Heart right ventricle (tissue), 16 donors: ENCODE results near the gene CHAF1B. TPM values are rescaled to one million over a fixed set of nuclear protein-coding genes. Genes with fewer than 3 reads are reported as not detected.
A peak's percentile ranks its signal among the peaks of the same experiment; 100 is the strongest.

Source experiments
- ATAC-seq, 8 donors: fragments of 200-7000 bp; cut with Tn5 transposase; one replicate each; pipeline ENCODE4 v1.9.1; 2020; ENCODE audit warnings: mild to moderate bottlenecking in 8 of 8, moderate library complexity in 8 of 8, moderate number of reproducible peaks in 1 of 8
- DNase-seq, 2 donors: peaks; one replicate each; pipeline ENCODE4 v3.0.0-alpha.2; 2020
- H3K27ac ChIP-seq, 10 donors: fragments of 200-600 bp; sonication (generic) in 2 of 10; one replicate each; pipeline versions ENCODE4 v1.5.0 to v1.8.0; 2020 to 2022; ENCODE audit warnings: mild to moderate bottlenecking in 3 of 10
- H3K27me3 ChIP-seq, 7 donors: fragments of 200-600 bp; one replicate each; pipeline ENCODE4 v1.8.0; 2021 to 2022; ENCODE audit warnings: mild to moderate bottlenecking in 2 of 7
- H3K36me3 ChIP-seq, 9 donors: fragments of 200-600 bp; sonication (generic) in 1 of 9; one replicate each; pipeline versions ENCODE4 v1.5.0 to v1.8.0; 2020 to 2022; ENCODE audit warnings: mild to moderate bottlenecking in 2 of 9
- H3K4me1 ChIP-seq, 9 donors: fragments of 200-600 bp; sonication (generic) in 1 of 9; one replicate each; pipeline versions ENCODE4 v1.5.0 to v1.8.0; 2020 to 2022; ENCODE audit warnings: mild to moderate bottlenecking in 4 of 9
- H3K4me3 ChIP-seq, 10 donors: fragments of 200-600 bp; sonication (generic) in 2 of 10; one replicate each; pipeline versions ENCODE4 v1.5.0 to v1.8.0; 2020 to 2022; ENCODE audit warnings: mild to moderate bottlenecking in 7 of 10, moderate library complexity in 2 of 10
- H3K9me3 ChIP-seq, 11 donors: fragments of 200-600 bp in 10 of 11; sonication (generic) in 2 of 11; one replicate each; pipeline versions ENCODE4 v1.5.0 to v1.8.0; 2013 to 2022; ENCODE audit warnings: mild to moderate bottlenecking in 2 of 11, control low read depth in 1 of 11, moderate library complexity in 1 of 11
- WGBS, 2 donors: extraction: QIAGEN DNeasy Blood & Tissue Kit; methylation state at CpG; one replicate each; pipeline ENCODE4 v1.1.7; 2013; ENCODE audit warnings: inconsistent platforms in 1 of 2; 5-methylcytosine and 5-hydroxymethylcytosine counted together
- intact Hi-C, 10 donors: fragments of 100-400 bp; cut with DNase I; formaldehyde crosslinking; loops; one replicate each; pipeline versions ENCODE4 v1.11.1 to v1.14.2; 2022
- polyA plus RNA-seq, 2 donors: library from polyadenylated mRNA; stranded (reverse); fragments of 200-250 nt; gene quantifications; one replicate each; pipeline ENCODE4 v1.2.3, GENCODE V29; 2013
- total RNA-seq, 10 donors: library from RNA; stranded (reverse); fragmentation: NEBNext Ultra II Directional in 3 of 10; extraction: Animal tissue kit (Norgen Biotek cat#: 25700) in 3 of 10; gene quantifications; one replicate each; pipeline versions ENCODE4 v1.2.1 to v1.2.4, GENCODE V29; 2021 to 2023
- TF ChIP-seq, protein P1 (sequence below), 9 donors: fragments of 200-600 bp; sonication (generic) in 2 of 9; IDR thresholded peaks; one replicate each; pipeline versions ENCODE4 v1.5.0 to v1.8.0; 2021 to 2022; ENCODE audit warnings: antibody characterized with exemption in 9 of 9, mild to moderate bottlenecking in 5 of 9, moderate library complexity in 1 of 9
- donor health status: Arrhythmogenic right ventricular cardiomyopathy.
- donor health status: ischemic (EF 13 %, LVEDD 7.1; RV severe dilation, severe dysfunction).
- donor health status: healthy with polysubstance abuse.
- donor health status: DM: no; HTN: yes; CAD: no.
- donor health status: DM: no; HTN: no; CAD: no.
- donor health status: ischemic (EF 25% LVEDD 6.9; RV normal size, moderate dysfunction).
- donor health status: ischemic (EF 25% LVEDD 5.7; RV mildly dilated, moderate dysfunction).
- donor health status: healthy.
- donor health status: DM: yes; HTN: yes; CAD: no.
- donor health status: Ischemic cardiomyopathy.
- donor health status: ischemic (EF 35%, LVEDD 5.7; RV mildly dilated, moderate dysfunction).
- donor health status: nonischemic (EF 11% LVEDD 7.7; RV severe dilation, severe dysfunction).
- donor health status: DM: yes; HTN: yes; CAD: no.
- donor health status: PGD.
- donor health status: ischemic (EF 29% LVEDD 5.4; RV normal size, mild dysfunction).
- donor health status: nonischemic (EF 23%, LVEDD 6.1; RV moderate dilation, normal function).

The CHAF1B gene
- total and polyA plus RNA-seq, 12 donors: 0.24 to 1.3 (median 0.48) TPM

- Histone ChIP-seq H3K9me3 (no peaks in the 10 kb centered on the region), H3K4me1 (peaks cover 0 to 18% (median 0%) of the 10 kb centered on the region in 9 donors), H3K4me3 (no peak overlapping the region), H3K36me3 (no peaks in the 10 kb centered on the region), H3K27ac (peak overlapping the region in 1 of 10 donors; percentile 15), H3K27me3 (no peaks in the 10 kb centered on the region)
- WGBS, 2 donors: 66 to 74% methylated on average over 7 of the region's 7 CpGs
- DNase-seq (no peak), ATAC-seq (peak in 1 of 8 donors; percentile 27)
- TF ChIP-seq, protein P1, sequence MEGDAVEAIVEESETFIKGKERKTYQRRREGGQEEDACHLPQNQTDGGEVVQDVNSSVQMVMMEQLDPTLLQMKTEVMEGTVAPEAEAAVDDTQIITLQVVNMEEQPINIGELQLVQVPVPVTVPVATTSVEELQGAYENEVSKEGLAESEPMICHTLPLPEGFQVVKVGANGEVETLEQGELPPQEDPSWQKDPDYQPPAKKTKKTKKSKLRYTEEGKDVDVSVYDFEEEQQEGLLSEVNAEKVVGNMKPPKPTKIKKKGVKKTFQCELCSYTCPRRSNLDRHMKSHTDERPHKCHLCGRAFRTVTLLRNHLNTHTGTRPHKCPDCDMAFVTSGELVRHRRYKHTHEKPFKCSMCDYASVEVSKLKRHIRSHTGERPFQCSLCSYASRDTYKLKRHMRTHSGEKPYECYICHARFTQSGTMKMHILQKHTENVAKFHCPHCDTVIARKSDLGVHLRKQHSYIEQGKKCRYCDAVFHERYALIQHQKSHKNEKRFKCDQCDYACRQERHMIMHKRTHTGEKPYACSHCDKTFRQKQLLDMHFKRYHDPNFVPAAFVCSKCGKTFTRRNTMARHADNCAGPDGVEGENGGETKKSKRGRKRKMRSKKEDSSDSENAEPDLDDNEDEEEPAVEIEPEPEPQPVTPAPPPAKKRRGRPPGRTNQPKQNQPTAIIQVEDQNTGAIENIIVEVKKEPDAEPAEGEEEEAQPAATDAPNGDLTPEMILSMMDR (IDR thresholded peaks at IDR 0.05): no peak
- intact Hi-C loops: no loop called here
Observed at GRCh38 chr21:36456729-36457414, 71.7 kb downstream of the CHAF1B start.

- peaks cover 0 to 15% (median 0%) of the 10 kb centered on the region in 9 donors for H3K4me1 ChIP-seq
- peaks cover 0 to 12% (median 0%) of the 10 kb centered on the region in 7 donors for H3K27me3 ChIP-seq
- no peaks in the 10 kb centered on the region for H3K36me3 ChIP-seq
- no peak overlapping the region for H3K27ac ChIP-seq
- 96% methylated on average over 6 of the region's 6 CpGs for WGBS, 2 donors
- H3K9me3 ChIP-seq: no peaks in the 10 kb centered on the region
- TF ChIP-seq, protein P1 (IDR thresholded peaks at IDR 0.05): no peak
- DNase-seq (no peak), ATAC-seq (no peak)
- no peak overlapping the region for H3K4me3 ChIP-seq
- intact Hi-C loops: no loop called here
Observed at GRCh38 chr21:36459098-36459497, 73.9 kb downstream of the CHAF1B start.

- ATAC-seq (no peak), DNase-seq (no peak)
- Histone ChIP-seq H3K4me1 (peaks cover 0 to 13% (median 4%) of the 10 kb centered on the region in 9 donors), H3K27me3 (peaks cover 0 to 12% (median 0%) of the 10 kb centered on the region in 7 donors), H3K36me3 (no peaks in the 10 kb centered on the region), H3K9me3 (no peaks in the 10 kb centered on the region), H3K4me3 (no peak overlapping the region), H3K27ac (no peak overlapping the region)
- WGBS, 2 donors: 88 to 90% methylated on average over 16 of the region's 16 CpGs
- TF ChIP-seq, protein P1 (IDR thresholded peaks at IDR 0.05): no peak
- intact Hi-C loops: no loop called here
Observed at GRCh38 chr21:36460866-36461265, 75.7 kb downstream of the CHAF1B start.

GRCh38 chr21:36461277-36461917, 76.2 kb downstream of the CHAF1B start:
- intact Hi-C loops: no loop called here
- no peaks in the 10 kb centered on the region for H3K9me3 ChIP-seq
- peaks cover 0 to 12% (median 0%) of the 10 kb centered on the region in 7 donors for H3K27me3 ChIP-seq
- H3K36me3 ChIP-seq: no peaks in the 10 kb centered on the region
- no peak overlapping the region for H3K4me3 ChIP-seq
- 93 to 94% methylated on average over 34 of the region's 34 CpGs for WGBS, 2 donors
- H3K27ac ChIP-seq: no peak overlapping the region
- TF ChIP-seq, protein P1 (IDR thresholded peaks at IDR 0.05): no peak
- H3K4me1 ChIP-seq: peaks cover 0 to 10% (median 4%) of the 10 kb centered on the region in 9 donors
- no peak for DNase-seq
- ATAC-seq: peak in 2 of 8 donors; percentile 19 to 25
